ENCODE results near the gene TEDC2.
"Not testable (repeated sequence)": the region's sequence is repeated elsewhere in the genome, so short reads cannot be mapped to it uniquely, and the experiment has no call there.

The TEDC2 gene

GRCh38 chr16:2441143-2441804 is 18.6 kb upstream of the TEDC2 start:
- not testable (repeated sequence) for H3K4me3 ChIP-seq (ENCODE audit: low read length); H3K9me3 ChIP-seq (replicated peaks; ENCODE audit: low read length); H3K4me2 ChIP-seq (ENCODE audit: low read length); H3K27me3 ChIP-seq (ENCODE audit: control insufficient read depth, insufficient read depth, low read length); H3K4me1 ChIP-seq (ENCODE audit: control insufficient read depth, insufficient read depth, low read length); H3K9ac ChIP-seq (ENCODE audit: low read depth, low read length)
- peaks cover 47% of the 10 kb centered on the region for H3K36me3 ChIP-seq (ENCODE audit: insufficient read depth, low read length)

- H3K4me3 ChIP-seq (ENCODE audit: low read length) = no peak overlapping the region
- peaks cover 4% of the 10 kb centered on the region for H3K4me1 ChIP-seq (ENCODE audit: control insufficient read depth, insufficient read depth, low read length)
- H3K36me3 ChIP-seq (ENCODE audit: insufficient read depth, low read length) = peaks cover 45% of the 10 kb centered on the region
- H3K4me2 ChIP-seq (ENCODE audit: low read length) = no peak overlapping the region
- no peak overlapping the region for H3K9ac ChIP-seq (ENCODE audit: low read depth, low read length)
- no peaks in the 10 kb centered on the region for H3K9me3 ChIP-seq (replicated peaks; ENCODE audit: low read length)
- H3K27me3 ChIP-seq (ENCODE audit: control insufficient read depth, insufficient read depth, low read length) = no peaks in the 10 kb centered on the region
These were observed 16.4 kb upstream of the TEDC2 start for GRCh38 chr16:2443555-2443954.

GRCh38 chr16:2447920-2448583 is 11.9 kb upstream of the TEDC2 start:
- H3K4me1 ChIP-seq (ENCODE audit: control insufficient read depth, insufficient read depth, low read length) = peaks cover 4% of the 10 kb centered on the region
- no peak overlapping the region for H3K9ac ChIP-seq (ENCODE audit: low read depth, low read length)
- peaks cover 58% of the 10 kb centered on the region for H3K36me3 ChIP-seq (ENCODE audit: insufficient read depth, low read length)
- H3K4me2 ChIP-seq (ENCODE audit: low read length) = no peak overlapping the region
- no peaks in the 10 kb centered on the region for H3K9me3 ChIP-seq (replicated peaks; ENCODE audit: low read length)
- H3K27me3 ChIP-seq (ENCODE audit: control insufficient read depth, insufficient read depth, low read length) = no peaks in the 10 kb centered on the region
- no peak overlapping the region for H3K4me3 ChIP-seq (ENCODE audit: low read length)

- Histone ChIP-seq H3K4me1 (ENCODE audit: control insufficient read depth, insufficient read depth, low read length) (peaks cover 4% of the 10 kb centered on the region), H3K27me3 (ENCODE audit: control insufficient read depth, insufficient read depth, low read length) (no peaks in the 10 kb centered on the region), H3K4me2 (ENCODE audit: low read length) (no peak overlapping the region), H3K9ac (ENCODE audit: low read depth, low read length) (no peak overlapping the region), H3K4me3 (ENCODE audit: low read length) (no peak overlapping the region), H3K9me3 (replicated peaks; ENCODE audit: low read length) (no peaks in the 10 kb centered on the region), H3K36me3 (ENCODE audit: insufficient read depth, low read length) (peaks cover 63% of the 10 kb centered on the region)
These were observed 10.8 kb upstream of the TEDC2 start for GRCh38 chr16:2449118-2449517.

- Histone ChIP-seq H3K36me3 (ENCODE audit: insufficient read depth, low read length) (peaks cover 53% of the 10 kb centered on the region), H3K4me2 (ENCODE audit: low read length) (no peak overlapping the region), H3K9me3 (replicated peaks; ENCODE audit: low read length) (no peaks in the 10 kb centered on the region), H3K4me1 (ENCODE audit: control insufficient read depth, insufficient read depth, low read length) (peaks cover 4% of the 10 kb centered on the region), H3K9ac (ENCODE audit: low read depth, low read length) (no peak overlapping the region), H3K4me3 (ENCODE audit: low read length) (no peak overlapping the region), H3K27me3 (ENCODE audit: control insufficient read depth, insufficient read depth, low read length) (no peaks in the 10 kb centered on the region)
These were observed 9.4 kb upstream of the TEDC2 start for GRCh38 chr16:2450535-2450934.

- H3K27me3 ChIP-seq (ENCODE audit: control insufficient read depth, insufficient read depth, low read length) = no peaks in the 10 kb centered on the region
- no peak overlapping the region for H3K4me3 ChIP-seq (ENCODE audit: low read length)
- no peak overlapping the region for H3K9ac ChIP-seq (ENCODE audit: low read depth, low read length)
- peaks cover 4% of the 10 kb centered on the region for H3K4me1 ChIP-seq (ENCODE audit: control insufficient read depth, insufficient read depth, low read length)
- H3K36me3 ChIP-seq (ENCODE audit: insufficient read depth, low read length) = peaks cover 55% of the 10 kb centered on the region
- H3K4me2 ChIP-seq (ENCODE audit: low read length) = no peak overlapping the region
- no peaks in the 10 kb centered on the region for H3K9me3 ChIP-seq (replicated peaks; ENCODE audit: low read length)
These were observed 8.9 kb upstream of the TEDC2 start for GRCh38 chr16:2450975-2451381.

- Histone ChIP-seq H3K4me2 (ENCODE audit: low read length) (no peak overlapping the region), H3K9me3 (replicated peaks; ENCODE audit: low read length) (no peaks in the 10 kb centered on the region), H3K36me3 (ENCODE audit: insufficient read depth, low read length) (peaks cover 55% of the 10 kb centered on the region), H3K27me3 (ENCODE audit: control insufficient read depth, insufficient read depth, low read length) (no peaks in the 10 kb centered on the region), H3K9ac (ENCODE audit: low read depth, low read length) (no peak overlapping the region), H3K4me1 (ENCODE audit: control insufficient read depth, insufficient read depth, low read length) (peaks cover 4% of the 10 kb centered on the region), H3K4me3 (ENCODE audit: low read length) (no peak overlapping the region)
These were observed 8.0 kb upstream of the TEDC2 start for GRCh38 chr16:2451851-2452320.

GRCh38 chr16:2452650-2453049 is 7.3 kb upstream of the TEDC2 start:
- Histone ChIP-seq H3K36me3 (ENCODE audit: insufficient read depth, low read length) (peaks cover 58% of the 10 kb centered on the region), H3K9ac (ENCODE audit: low read depth, low read length) (no peak overlapping the region), H3K27me3 (ENCODE audit: control insufficient read depth, insufficient read depth, low read length) (no peaks in the 10 kb centered on the region), H3K4me3 (ENCODE audit: low read length) (no peak overlapping the region), H3K4me2 (ENCODE audit: low read length) (no peak overlapping the region), H3K4me1 (ENCODE audit: control insufficient read depth, insufficient read depth, low read length) (peaks cover 3% of the 10 kb centered on the region), H3K9me3 (replicated peaks; ENCODE audit: low read length) (no peaks in the 10 kb centered on the region)

GRCh38 chr16:2455081-2455845 is 4.6 kb upstream of the TEDC2 start:
- Histone ChIP-seq H3K9ac (ENCODE audit: low read depth, low read length) (no peak overlapping the region), H3K4me1 (ENCODE audit: control insufficient read depth, insufficient read depth, low read length) (peaks cover 6% of the 10 kb centered on the region), H3K4me3 (ENCODE audit: low read length) (no peak overlapping the region), H3K4me2 (ENCODE audit: low read length) (no peak overlapping the region), H3K9me3 (replicated peaks; ENCODE audit: low read length) (no peaks in the 10 kb centered on the region), H3K36me3 (ENCODE audit: insufficient read depth, low read length) (peaks cover 47% of the 10 kb centered on the region), H3K27me3 (ENCODE audit: control insufficient read depth, insufficient read depth, low read length) (no peaks in the 10 kb centered on the region)

- H3K27me3 ChIP-seq (ENCODE audit: control insufficient read depth, insufficient read depth, low read length) = no peaks in the 10 kb centered on the region
- no peak overlapping the region for H3K9ac ChIP-seq (ENCODE audit: low read depth, low read length)
- peaks cover 39% of the 10 kb centered on the region for H3K36me3 ChIP-seq (ENCODE audit: insufficient read depth, low read length)
- H3K4me2 ChIP-seq (ENCODE audit: low read length) = no peak overlapping the region
- no peak overlapping the region for H3K4me3 ChIP-seq (ENCODE audit: low read length)
- H3K4me1 ChIP-seq (ENCODE audit: control insufficient read depth, insufficient read depth, low read length) = peaks cover 14% of the 10 kb centered on the region
- no peaks in the 10 kb centered on the region for H3K9me3 ChIP-seq (replicated peaks; ENCODE audit: low read length)
These were observed 3.3 kb upstream of the TEDC2 start for GRCh38 chr16:2456551-2457153.

GRCh38 chr16:2457267-2457666 is 2.6 kb upstream of the TEDC2 start:
- no peaks in the 10 kb centered on the region for H3K9me3 ChIP-seq (replicated peaks; ENCODE audit: low read length)
- peaks cover 14% of the 10 kb centered on the region for H3K4me1 ChIP-seq (ENCODE audit: control insufficient read depth, insufficient read depth, low read length)
- H3K36me3 ChIP-seq (ENCODE audit: insufficient read depth, low read length) = peaks cover 36% of the 10 kb centered on the region
- H3K9ac ChIP-seq (ENCODE audit: low read depth, low read length) = no peak overlapping the region
- H3K4me2 ChIP-seq (ENCODE audit: low read length) = no peak overlapping the region
- H3K4me3 ChIP-seq (ENCODE audit: low read length) = no peak overlapping the region
- H3K27me3 ChIP-seq (ENCODE audit: control insufficient read depth, insufficient read depth, low read length) = no peaks in the 10 kb centered on the region

Data from skeletal muscle satellite cell (primary cell).